ENCODE results near the gene MORC1. TPM values are rescaled to one million over a fixed set of nuclear protein-coding genes. Genes with fewer than 3 reads are reported as not detected.

The MORC1 gene
- total RNA-seq, 1 experiment from 2014 or later = not detected

DNA sequence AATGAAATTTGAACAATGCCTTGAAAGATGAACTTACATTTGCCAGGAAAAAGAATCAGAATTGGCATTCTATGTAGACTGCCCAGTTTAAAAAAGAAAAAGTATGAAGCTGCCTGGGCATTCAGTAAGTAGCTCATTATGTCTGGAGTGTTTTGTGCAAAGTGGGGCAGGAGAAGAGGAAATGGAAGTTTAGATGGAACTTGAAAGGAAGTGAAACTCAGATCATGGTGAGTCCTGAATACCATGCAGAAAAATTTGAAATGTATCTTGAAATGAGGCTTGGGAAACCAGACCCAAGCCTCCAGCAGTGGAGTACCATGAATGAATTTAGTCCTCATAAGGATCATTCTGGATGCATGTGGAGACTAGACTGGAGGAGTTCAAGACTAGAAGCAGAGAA is 4.8 kb upstream of the MORC1 start:
- ChIA-PET POLR2A (no interaction called here), CTCF (interaction anchor here (0.6 kb wide), 1 partner anchor 13 kb away, joined by 6 read pairs; no protein-coding TSS in a partner anchor)
- no peaks in the 10 kb centered on the region for H3K9me3 ChIP-seq (ENCODE audit: control insufficient read depth, insufficient read depth, low read depth, low read length)
- BruUV-seq (replicated peaks) = no TSS peak
- no peaks in the 10 kb centered on the region for H3K4me1 ChIP-seq (ENCODE audit: control insufficient read depth, insufficient read depth, low read length)
- no peak for ATAC-seq
- no peak overlapping the region for H3K27ac ChIP-seq (ENCODE audit: low read length)
- no peaks in the 10 kb centered on the region for H3K36me3 ChIP-seq (ENCODE audit: control insufficient read depth, insufficient read depth, low read length)
- no peak for DNase-seq (ENCODE audit: low read depth, low spot score)
- no peaks in the 10 kb centered on the region for H3K27me3 ChIP-seq (ENCODE audit: control insufficient read depth, insufficient read depth, low read length)
- intact Hi-C loops (cut with micrococcal nuclease; ENCODE audit: unreplicated experiment) (no loop called here), in situ Hi-C loops (cut with HindIII; ENCODE audit: low pct_unique_long_range_greater_than_20kb, low sequenced_read_pairs) (no loop called here)
- H3K4me3 ChIP-seq (ENCODE audit: low read depth in 2 of 2, low read length in 2 of 2) = no peak overlapping the region
- TF ChIP-seq SIN3A (IDR thresholded peaks at IDR 0.05; ENCODE audit: borderline replicate concordance, insufficient read depth, low read depth, low read length) = no peak
- TF ChIP-seq TCF7L2 (IDR thresholded peaks at IDR 0.05; ENCODE audit: low read depth, low read length) = no peak
- TF ChIP-seq, protein P1, sequence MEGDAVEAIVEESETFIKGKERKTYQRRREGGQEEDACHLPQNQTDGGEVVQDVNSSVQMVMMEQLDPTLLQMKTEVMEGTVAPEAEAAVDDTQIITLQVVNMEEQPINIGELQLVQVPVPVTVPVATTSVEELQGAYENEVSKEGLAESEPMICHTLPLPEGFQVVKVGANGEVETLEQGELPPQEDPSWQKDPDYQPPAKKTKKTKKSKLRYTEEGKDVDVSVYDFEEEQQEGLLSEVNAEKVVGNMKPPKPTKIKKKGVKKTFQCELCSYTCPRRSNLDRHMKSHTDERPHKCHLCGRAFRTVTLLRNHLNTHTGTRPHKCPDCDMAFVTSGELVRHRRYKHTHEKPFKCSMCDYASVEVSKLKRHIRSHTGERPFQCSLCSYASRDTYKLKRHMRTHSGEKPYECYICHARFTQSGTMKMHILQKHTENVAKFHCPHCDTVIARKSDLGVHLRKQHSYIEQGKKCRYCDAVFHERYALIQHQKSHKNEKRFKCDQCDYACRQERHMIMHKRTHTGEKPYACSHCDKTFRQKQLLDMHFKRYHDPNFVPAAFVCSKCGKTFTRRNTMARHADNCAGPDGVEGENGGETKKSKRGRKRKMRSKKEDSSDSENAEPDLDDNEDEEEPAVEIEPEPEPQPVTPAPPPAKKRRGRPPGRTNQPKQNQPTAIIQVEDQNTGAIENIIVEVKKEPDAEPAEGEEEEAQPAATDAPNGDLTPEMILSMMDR (IDR thresholded peaks at IDR 0.05) = no peak

DNA sequence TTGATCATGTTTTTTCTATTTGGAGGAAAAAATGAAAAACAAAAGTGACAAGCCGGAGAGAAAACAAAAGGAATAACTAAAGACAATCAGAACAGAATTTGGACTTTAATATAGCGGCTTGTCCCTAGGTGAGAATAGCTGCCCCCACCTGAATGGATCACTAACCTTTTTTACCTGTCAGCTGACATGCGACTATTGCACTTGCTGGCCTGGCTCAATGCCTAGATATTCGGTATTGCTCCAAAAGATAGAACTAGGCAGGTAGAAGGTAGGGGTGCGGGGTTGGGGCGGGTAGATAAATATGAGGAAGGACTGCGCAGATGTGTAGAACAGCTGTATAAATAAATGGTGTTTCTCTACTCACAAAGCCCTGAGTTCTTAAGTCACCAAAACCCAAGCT is 650 bp upstream of the MORC1 start:
- in situ Hi-C loops (cut with HindIII; ENCODE audit: low pct_unique_long_range_greater_than_20kb, low sequenced_read_pairs) = no loop called here
- ATAC-seq = no peak
- CTCF ChIA-PET = no interaction called here

More for the DNA sequence above, 650 bp upstream of the MORC1 start:
- intact Hi-C loops (cut with micrococcal nuclease; ENCODE audit: unreplicated experiment) = no loop called here
- Histone ChIP-seq H3K36me3 (ENCODE audit: control insufficient read depth, insufficient read depth, low read length) (no peaks in the 10 kb centered on the region), H3K4me1 (ENCODE audit: control insufficient read depth, insufficient read depth, low read length) (no peaks in the 10 kb centered on the region), H3K27me3 (ENCODE audit: control insufficient read depth, insufficient read depth, low read length) (no peaks in the 10 kb centered on the region; the same call in 1 of the 2 replicates), H3K9me3 (ENCODE audit: control insufficient read depth, insufficient read depth, low read depth, low read length) (no peaks in the 10 kb centered on the region), H3K4me3 (ENCODE audit: low read depth in 2 of 2, low read length in 2 of 2) (no peak overlapping the region), H3K27ac (ENCODE audit: low read length) (no peak overlapping the region)
- no peak for DNase-seq (ENCODE audit: low read depth, low spot score)
- no peak for TF ChIP-seq POLR2AphosphoS5 (IDR thresholded peaks at IDR 0.05; ENCODE audit: low read depth, low read length)
- TF ChIP-seq TCF7L2 (IDR thresholded peaks at IDR 0.05; ENCODE audit: low read depth, low read length) = no peak
- TF ChIP-seq, protein P2, sequence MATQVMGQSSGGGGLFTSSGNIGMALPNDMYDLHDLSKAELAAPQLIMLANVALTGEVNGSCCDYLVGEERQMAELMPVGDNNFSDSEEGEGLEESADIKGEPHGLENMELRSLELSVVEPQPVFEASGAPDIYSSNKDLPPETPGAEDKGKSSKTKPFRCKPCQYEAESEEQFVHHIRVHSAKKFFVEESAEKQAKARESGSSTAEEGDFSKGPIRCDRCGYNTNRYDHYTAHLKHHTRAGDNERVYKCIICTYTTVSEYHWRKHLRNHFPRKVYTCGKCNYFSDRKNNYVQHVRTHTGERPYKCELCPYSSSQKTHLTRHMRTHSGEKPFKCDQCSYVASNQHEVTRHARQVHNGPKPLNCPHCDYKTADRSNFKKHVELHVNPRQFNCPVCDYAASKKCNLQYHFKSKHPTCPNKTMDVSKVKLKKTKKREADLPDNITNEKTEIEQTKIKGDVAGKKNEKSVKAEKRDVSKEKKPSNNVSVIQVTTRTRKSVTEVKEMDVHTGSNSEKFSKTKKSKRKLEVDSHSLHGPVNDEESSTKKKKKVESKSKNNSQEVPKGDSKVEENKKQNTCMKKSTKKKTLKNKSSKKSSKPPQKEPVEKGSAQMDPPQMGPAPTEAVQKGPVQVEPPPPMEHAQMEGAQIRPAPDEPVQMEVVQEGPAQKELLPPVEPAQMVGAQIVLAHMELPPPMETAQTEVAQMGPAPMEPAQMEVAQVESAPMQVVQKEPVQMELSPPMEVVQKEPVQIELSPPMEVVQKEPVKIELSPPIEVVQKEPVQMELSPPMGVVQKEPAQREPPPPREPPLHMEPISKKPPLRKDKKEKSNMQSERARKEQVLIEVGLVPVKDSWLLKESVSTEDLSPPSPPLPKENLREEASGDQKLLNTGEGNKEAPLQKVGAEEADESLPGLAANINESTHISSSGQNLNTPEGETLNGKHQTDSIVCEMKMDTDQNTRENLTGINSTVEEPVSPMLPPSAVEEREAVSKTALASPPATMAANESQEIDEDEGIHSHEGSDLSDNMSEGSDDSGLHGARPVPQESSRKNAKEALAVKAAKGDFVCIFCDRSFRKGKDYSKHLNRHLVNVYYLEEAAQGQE (IDR thresholded peaks at IDR 0.05; ENCODE audit: insufficient read depth in 1 of 2, low read depth in 2 of 2, low read length in 1 of 2) = no peak
- TF ChIP-seq, protein P1 (IDR thresholded peaks at IDR 0.05) = no peak
- TF ChIP-seq SIN3A (IDR thresholded peaks at IDR 0.05; ENCODE audit: borderline replicate concordance, insufficient read depth, low read depth, low read length) = no peak
- no TSS peak for BruUV-seq (replicated peaks)
- POLR2A ChIA-PET = no interaction called here

Data from Panc1 (cell line).